GM10266 (cell line): ENCODE data around the gene PDGFB.

Experiments used
- DNase-seq: peaks from one replicate; pipeline ENCODE4 v3.0.0; 2012; ENCODE audit errors: extremely low spot score
- CTCF ChIP-seq: IDR thresholded peaks from 2 replicates; pipeline ENCODE4 v1.5.1; 2012; ENCODE audit warnings: mild to moderate bottlenecking, low read depth; ENCODE audit not compliant: control insufficient read depth, insufficient read depth; ENCODE audit errors: missing control alignments

Gene PDGFB

GRCh38 chr22:39242595-39243438, 2.0 kb downstream of the PDGFB start:
- no peak for TF ChIP-seq CTCF
- no peak for DNase-seq

GRCh38 chr22:39241794-39242594, 2.8 kb downstream of the PDGFB start:
- DNase-seq, result no peak
- no peak for TF ChIP-seq CTCF

DNA sequence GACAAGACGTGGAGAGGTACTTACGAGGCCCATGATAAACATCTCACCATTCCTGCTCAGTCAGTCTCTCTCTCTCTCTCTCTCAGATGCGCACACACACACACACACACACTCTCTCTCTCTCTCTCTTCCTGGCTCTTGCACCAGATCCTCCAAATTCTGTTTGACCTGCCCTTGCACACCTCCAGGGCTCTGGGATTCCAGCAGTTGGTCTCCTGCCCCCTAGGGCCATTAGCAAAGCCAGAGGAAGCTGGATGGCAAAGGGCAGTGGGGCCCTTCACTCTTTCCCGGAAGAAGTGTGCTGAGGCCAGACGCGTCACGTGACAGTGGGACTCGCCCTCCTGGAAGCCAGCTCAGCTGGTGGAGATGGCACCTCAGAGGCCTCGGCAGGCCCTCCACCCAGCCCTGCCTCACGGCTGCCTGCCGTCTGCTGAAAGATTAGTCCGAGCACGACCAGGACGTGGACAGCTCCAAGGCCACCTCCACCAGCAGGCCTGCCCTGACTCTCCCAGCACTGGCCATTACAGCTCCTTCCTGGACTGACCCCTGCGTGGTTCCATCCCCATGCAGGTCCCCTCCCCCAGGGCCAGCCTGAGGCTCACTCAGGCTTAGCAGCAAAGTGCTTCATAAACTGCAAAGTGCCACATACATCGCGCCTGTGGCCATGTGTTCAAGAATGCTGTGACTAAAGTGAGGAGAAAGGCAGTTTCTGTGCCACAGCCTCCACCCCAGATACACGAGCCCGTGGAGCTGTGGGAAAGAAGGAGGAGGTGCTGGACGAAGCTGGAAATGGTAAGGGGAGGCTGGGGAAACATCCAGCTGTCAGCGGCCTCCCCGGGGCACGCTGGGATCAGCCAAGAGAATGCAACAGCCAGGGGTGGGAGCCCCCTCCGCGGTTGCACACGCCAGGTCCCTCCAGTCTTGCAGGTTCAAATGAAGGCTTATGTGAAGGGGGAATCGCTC, 3.7 kb downstream of the PDGFB start:
- no peak for TF ChIP-seq CTCF
- no peak for DNase-seq

DNA sequence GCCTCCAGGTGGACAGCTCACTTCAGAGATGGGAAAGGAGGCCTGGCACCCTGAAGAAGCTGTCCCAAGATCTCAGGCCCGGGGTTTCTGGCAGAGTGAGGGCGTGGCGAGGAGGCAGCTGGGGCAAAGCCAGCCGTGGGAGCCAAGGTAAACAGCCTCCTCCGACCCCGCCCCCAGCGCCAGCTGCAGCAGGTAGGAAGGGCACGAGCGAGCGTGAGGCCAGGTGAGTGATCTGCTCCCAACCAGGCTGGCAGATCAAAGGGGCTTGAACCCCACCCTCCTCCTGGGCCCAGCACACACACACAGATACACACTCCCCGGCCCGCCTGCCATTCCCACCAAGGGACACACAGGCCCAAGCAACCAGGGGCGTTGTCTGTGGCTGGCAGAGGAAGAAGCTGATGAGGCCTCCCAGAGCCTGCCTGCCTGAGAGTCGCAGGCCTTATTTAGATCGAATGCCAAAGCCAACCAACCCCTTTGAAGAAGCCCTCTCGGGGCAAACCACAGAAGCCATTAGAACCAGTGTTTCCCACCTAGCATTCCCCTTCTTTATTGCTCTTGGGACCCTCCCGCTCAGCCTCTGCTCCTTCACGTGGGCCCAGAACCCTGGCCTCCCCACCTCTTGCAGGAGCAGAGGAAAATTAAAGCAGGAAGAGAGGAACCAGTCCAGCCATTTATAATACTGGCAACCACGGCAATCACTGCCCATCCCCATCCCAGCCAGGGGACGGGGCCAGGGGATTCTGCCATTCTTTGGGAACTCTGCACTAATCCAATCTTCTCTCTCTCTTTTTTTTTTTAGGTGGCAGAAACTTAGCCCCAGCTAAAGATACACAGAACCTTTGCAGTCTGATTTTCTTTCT, 5.0 kb downstream of the PDGFB start:
- no peak for TF ChIP-seq CTCF
- DNase-seq, result no peak

DNA sequence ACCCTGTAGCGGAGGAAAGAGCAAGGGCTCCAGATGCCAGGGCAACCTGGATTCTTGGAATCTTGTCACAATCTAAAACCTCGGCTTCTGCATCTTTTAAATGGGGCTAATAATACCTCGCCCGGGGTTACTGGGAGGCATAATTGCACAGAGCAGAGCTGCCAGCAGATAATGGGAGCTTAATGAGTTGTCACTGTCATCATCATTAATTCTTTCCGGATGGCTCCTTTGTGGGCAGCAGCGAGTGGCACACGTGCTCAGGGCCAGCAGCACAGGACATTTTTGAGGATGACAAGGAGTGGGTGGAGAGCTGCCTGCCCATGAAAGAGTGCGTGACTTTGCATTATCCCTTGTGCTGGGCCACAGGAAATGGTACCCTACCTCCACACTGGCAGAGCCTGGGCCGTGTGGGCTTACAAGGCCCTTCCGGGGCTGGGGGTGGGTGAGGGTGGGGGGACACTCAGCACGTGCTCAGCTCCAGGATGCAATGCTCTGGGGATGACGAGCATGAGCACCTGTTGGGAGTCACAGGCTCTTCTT, 5.7 kb downstream of the PDGFB start:
- DNase-seq, result no peak
- TF ChIP-seq CTCF, result no peak

DNA sequence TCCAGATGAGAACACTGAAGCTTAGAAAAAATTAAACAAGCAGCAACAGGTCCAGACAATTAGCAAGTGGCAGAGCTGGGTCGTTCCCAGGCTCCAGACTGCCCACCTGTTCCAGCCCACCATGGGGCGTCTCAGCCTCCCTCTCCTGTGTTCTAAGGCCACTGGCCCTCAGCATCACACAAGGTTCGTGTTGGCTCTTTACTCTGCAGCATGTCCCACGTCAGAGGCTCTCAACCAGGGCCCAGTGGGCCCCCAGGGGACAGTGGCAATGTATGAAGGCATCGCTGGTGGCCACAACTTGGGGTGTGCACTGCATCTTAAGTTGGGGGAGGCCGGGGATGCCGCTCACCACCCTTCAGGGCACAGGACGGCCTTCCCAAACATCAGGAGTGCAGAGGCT, 6.2 kb downstream of the PDGFB start:
- DNase-seq, result no peak
- TF ChIP-seq CTCF, result no peak
